MM.1S (cell line): ENCODE results near the gene STX10.

Experiments
- CTCF ChIP-seq: fragments of 300-600 bp; sonication (generic); IDR thresholded peaks from 2 replicates; pipeline ENCODE4 v1.5.1; 2016; ENCODE audit warnings: antibody characterized with exemption, low read length, mixed read lengths
- EZH2 ChIP-seq: fragments of 300-600 bp; sonication (generic); optimal IDR thresholded peaks from 2 replicates; pipeline ENCODE3; 2017; ENCODE audit warnings: low read depth, mild to moderate bottlenecking, antibody characterized with exemption, low read length, mixed read lengths

- TF ChIP-seq EZH2, result no peak
- no peak for TF ChIP-seq CTCF
Measured at GRCh38 chr19:13164343-13165161, 14.4 kb upstream of the STX10 start.
